H1 (cell line): ENCODE measurements around the gene ZNF689.
"Not testable (repeated sequence)": the region's sequence is repeated elsewhere in the genome, so short reads cannot be mapped to it uniquely, and the experiment has no call there.

Experiments
- EZH2 ChIP-seq: fragments of 200-600 bp; sonication (generic); IDR thresholded peaks from 2 replicates; pipeline ENCODE4 v1.7.1; 2012; ENCODE audit warnings: low read depth, mild to moderate bottlenecking, moderate library complexity, low read length, inconsistent platforms; ENCODE audit not compliant: severe bottlenecking
- GABPA ChIP-seq: IDR thresholded peaks from 2 replicates; pipeline ENCODE4 v1.6.1; 2011; ENCODE audit warnings: mild to moderate bottlenecking, low read length, moderate library complexity, borderline replicate concordance; ENCODE audit not compliant: insufficient read depth
- RFX5 ChIP-seq: IDR thresholded peaks from 2 replicates; pipeline ENCODE4 v1.6.1; 2011; ENCODE audit warnings: low read depth, low read length, improper control_type of control experiment, borderline replicate concordance
- TF ChIP-seq, protein P1 (sequence below): IDR thresholded peaks from 2 replicates; pipeline ENCODE4 v1.6.1; 2012; ENCODE audit warnings: inconsistent platforms
- TF ChIP-seq, protein P2 (sequence below): IDR thresholded peaks from 2 replicates; pipeline ENCODE4 v1.6.1; 2012; ENCODE audit warnings: low read length, inconsistent platforms
- TF ChIP-seq, protein P3 (sequence below), 3 experiments: IDR thresholded peaks; 1 replicate in 2 of 3; 2 replicates in 1 of 3; pipeline versions ENCODE4 v1.5.1 to v1.6.1; 2011; ENCODE audit warnings: low read length in 3 of 3, mild to moderate bottlenecking in 3 of 3, inconsistent platforms in 2 of 3, low read depth in 1 of 3, moderate library complexity in 1 of 3; ENCODE audit not compliant: insufficient read depth in 1 of 3; ENCODE audit errors: control extremely low read depth in 1 of 3

DNA sequence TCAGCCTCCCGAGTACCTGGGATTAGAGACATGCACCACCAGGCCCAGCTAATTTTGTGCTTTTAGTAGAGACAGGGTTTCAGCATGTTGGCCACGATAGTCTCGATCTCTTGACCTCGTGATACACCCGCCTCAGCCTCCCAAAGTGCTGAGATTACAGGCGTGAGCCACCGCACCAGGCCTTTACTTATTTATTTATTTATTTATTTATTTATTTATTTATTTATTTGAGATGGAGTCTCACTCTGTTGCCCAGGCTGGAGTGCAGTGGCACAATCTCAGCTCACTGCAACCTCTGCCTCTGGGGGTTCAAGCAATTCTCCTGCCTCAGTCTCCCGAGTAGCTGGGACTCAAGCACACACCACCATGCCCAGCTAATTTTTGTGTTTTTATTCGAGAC is 19.3 kb downstream of the ZNF689 start:
- TF ChIP-seq, protein P1, sequence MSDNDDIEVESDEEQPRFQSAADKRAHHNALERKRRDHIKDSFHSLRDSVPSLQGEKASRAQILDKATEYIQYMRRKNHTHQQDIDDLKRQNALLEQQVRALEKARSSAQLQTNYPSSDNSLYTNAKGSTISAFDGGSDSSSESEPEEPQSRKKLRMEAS = not testable (repeated sequence)
- TF ChIP-seq, protein P2, sequence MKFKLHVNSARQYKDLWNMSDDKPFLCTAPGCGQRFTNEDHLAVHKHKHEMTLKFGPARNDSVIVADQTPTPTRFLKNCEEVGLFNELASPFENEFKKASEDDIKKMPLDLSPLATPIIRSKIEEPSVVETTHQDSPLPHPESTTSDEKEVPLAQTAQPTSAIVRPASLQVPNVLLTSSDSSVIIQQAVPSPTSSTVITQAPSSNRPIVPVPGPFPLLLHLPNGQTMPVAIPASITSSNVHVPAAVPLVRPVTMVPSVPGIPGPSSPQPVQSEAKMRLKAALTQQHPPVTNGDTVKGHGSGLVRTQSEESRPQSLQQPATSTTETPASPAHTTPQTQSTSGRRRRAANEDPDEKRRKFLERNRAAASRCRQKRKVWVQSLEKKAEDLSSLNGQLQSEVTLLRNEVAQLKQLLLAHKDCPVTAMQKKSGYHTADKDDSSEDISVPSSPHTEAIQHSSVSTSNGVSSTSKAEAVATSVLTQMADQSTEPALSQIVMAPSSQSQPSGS = not testable (repeated sequence)
- TF ChIP-seq RFX5, EZH2, GABPA: not testable (repeated sequence)
- TF ChIP-seq, protein P3, sequence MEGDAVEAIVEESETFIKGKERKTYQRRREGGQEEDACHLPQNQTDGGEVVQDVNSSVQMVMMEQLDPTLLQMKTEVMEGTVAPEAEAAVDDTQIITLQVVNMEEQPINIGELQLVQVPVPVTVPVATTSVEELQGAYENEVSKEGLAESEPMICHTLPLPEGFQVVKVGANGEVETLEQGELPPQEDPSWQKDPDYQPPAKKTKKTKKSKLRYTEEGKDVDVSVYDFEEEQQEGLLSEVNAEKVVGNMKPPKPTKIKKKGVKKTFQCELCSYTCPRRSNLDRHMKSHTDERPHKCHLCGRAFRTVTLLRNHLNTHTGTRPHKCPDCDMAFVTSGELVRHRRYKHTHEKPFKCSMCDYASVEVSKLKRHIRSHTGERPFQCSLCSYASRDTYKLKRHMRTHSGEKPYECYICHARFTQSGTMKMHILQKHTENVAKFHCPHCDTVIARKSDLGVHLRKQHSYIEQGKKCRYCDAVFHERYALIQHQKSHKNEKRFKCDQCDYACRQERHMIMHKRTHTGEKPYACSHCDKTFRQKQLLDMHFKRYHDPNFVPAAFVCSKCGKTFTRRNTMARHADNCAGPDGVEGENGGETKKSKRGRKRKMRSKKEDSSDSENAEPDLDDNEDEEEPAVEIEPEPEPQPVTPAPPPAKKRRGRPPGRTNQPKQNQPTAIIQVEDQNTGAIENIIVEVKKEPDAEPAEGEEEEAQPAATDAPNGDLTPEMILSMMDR (IDR thresholded peaks at IDR 0.05; ENCODE audit: control extremely low read depth in 1 of 3, insufficient read depth in 1 of 3, low read depth in 1 of 3, low read length in 3 of 3) = not testable (repeated sequence)
